GM19463 (cell line): ENCODE measurements around the gene NHP2.
"Not testable (repeated sequence)": the region's sequence is repeated elsewhere in the genome, so short reads cannot be mapped to it uniquely, and the experiment has no call there.

Source experiments
- ATAC-seq: cut with Tn5 transposase; IDR thresholded peaks from one replicate; pipeline ENCODE4 v1.9.1; 2021; ENCODE audit warnings: mild to moderate bottlenecking, moderate library complexity; ENCODE audit not compliant: unreplicated experiment

NHP2 gene

DNA sequence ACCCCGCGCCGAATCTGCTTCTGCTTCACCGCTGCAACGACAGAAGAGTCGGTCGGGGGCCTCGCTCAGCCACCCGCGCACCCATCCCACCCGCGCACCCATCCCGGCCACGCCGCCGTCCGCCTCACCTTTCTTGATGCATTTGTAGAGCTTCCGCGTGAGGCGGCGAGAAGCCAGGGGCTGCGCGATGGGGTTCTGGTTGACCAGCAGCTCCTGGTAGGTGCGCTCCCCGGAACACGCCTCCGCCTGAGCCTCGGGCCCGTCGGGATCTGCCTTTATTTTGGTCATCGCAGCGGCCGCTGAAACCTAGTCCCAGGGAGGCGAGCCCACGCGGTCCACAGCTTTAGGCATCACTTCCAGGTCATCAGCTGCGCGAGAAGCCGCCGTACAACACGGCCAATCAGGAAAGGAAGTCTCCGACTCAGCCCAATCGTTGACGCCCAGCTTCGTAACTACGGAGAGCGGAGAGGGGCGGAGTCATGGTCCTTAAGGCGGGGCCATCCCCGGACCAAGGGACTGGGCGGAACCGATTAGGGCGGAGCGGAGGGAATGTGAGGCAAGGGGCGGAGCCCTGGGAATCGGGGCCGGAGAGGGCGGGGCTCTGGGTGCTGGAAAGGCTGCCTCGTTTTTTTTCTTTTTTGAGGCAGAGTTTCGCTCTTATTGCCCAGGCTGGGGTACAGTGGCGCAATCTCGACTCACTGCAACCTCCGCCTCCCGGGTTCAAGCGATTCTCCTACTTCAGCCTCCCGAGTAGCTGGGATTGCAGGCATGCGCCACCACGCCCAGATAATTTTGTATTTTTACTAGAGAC is at the start of gene NHP2:
Gene NHP2 (minus strand): TSS at position 356 of the 811 bp plus-strand sequence. CDS start 68 bp downstream, at position 288.
- ATAC-seq: peak; percentile 99

DNA sequence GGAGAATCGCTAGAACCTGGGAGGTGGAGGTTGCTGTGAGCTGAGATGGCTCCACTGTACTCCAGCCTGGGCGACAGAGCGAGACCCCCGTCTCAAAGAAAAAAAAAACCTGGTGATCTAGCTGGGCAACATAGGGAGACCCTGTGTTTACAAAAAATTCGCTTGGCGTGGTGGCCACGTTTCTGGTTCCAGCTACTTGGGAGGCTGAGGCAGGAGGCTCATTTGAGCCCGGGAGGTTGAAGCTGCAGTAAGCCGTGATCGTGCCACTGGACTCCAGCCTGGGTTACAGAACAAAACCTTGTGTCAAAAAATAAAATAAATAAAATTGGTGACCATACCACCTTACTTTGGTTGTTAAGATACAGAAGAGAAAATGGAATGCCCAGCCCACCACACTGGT is 48.9 kb upstream of the NHP2 start:
- ATAC-seq: no peak

DNA sequence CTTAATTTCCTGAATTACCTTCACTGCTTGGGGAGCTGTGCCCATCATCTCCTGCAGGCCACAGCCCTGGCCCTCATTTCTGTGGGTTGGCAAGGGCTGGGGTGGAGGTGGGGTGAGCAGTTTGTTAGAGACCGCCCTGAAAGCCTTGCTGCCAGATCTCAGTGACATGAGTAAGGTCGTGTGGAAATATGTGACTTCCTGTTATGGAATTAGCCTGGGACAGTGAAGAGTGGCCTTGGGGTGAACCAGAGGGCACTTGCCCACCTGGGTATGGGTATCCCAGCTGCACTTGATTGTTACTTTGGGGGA is 48.2 kb upstream of the NHP2 start:
- no peak for ATAC-seq

DNA sequence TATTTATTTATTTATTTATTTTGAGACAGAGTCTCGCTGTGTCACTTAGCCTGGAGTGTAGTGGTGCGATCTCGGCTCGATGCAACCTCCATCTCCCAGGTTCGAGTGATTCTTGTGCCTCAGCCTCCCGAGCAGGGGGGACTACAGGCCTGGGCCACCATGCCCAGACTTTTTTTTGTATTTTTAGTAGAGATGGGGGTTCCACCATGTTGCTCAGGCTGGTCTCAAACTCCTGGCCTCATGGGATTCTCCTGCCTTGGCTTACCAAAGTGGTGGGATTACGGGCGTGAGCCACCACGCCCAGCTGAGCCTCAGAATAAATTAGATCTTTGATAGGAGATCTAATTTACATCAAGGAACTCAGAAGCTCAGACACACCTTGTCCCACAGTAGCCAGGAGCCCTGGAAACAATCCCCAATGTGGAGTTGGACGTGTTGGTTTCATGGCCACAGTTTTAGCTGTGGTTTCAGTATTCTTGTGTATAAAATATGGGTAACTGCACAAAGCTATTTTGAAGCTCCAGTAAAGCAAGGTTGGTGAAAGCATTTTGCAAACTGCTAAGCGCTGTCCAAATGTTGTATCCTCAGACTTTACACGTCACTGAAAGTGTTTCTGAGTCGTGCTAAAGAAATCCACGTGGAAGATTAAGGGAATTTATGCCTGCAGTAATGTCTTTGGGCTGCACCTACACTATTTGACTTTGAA is 47.7 kb upstream of the NHP2 start:
- no peak for ATAC-seq

DNA sequence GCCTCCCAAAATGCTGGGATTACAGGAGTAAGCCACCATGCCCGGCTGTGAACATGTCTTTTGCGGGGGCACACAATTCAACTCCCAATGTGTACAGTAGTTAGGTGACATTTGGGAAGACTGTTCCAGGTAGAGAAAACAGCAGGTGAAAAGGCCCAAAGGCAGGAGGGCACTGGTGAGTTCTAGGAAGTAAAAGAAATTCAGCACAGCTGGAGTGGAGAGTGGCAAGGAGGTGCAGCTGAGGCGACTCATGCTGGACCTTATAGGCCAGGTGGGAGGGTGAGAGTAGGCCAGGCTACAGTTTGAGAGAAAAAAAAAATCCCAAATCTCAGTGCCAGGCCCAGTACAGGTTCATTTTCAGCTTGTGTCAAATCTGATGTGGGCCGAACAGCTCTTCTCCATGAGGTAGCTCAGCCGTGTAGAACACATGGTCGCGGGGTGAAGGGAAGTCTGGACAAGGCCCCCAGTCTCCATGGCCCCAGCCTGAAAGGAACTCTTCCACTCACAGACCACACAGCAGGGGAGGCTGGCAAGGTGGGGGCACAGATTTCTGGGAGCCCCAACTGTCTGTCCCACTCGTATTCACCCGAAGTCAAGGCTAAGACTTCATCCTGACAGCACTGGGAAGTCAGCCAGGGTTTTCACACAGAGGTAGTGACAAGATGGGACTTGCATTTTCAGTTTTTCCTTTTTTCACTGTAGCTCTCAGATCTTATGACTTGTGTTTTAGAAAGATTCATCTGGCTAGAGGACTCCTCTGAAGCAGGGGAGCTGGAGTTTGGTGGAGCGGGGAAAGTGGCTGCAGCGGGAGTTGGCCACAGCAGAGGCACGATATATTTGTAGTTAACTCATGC is 46.1 kb upstream of the NHP2 start:
- ATAC-seq: no peak

DNA sequence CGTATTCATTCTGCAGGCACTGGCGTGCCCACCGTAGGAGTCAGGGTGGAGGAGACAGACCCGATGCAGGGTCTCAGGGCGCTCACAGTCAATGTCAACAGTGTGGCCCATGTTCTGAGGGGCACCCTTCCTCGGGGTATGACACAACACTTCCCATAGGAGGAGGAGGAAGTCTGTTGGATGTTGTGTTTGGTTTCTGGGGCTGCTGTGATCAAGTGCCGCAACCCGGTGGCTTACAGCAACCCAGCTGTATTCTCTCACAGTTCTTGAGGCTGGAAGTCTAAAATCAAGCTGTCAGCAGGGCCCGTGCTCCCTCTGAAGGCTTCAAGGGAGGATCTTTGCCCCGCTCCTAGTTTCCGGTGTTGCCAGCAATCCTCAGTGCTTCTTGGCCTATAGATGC is 45.0 kb upstream of the NHP2 start:
- ATAC-seq: no peak

DNA sequence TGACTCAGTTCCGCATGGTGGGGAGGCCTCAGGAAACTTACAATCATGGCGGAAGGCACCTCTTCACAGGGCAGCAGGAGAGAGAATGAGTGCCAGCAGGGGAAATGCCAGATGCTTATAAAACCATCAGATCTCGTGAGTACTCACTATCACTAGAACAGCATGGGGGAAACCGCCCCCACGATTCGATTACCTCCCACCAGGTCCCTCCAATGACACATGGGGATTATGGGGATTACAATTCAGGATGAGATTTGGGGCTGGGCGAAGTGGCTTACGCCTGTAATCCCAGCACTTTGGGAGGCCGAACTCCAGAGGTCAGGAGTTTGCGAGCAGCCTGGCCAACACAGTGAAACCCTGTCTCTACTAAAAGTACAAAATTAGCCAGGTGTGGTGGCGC is 44.5 kb upstream of the NHP2 start:
- ATAC-seq: not testable (repeated sequence)

DNA sequence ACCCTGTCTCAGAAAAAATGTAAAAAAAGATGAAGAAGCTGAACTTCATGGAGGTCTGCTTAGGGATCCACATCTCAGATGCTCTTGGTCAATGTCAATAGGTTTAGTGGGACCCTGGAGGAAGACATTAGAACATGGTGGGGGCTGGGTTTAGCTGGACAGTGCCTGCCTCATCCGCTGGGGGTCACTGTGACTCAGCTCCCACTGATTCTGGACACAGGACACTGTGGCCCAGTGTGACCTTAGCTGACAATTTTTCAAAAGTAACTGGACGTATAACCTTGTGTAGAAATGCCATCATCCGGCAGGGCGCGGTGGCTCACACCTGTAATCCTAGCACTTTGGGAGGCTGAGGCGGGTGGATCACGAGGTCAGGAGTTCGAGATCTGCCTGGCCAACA is 43.3 kb upstream of the NHP2 start:
- no peak for ATAC-seq

DNA sequence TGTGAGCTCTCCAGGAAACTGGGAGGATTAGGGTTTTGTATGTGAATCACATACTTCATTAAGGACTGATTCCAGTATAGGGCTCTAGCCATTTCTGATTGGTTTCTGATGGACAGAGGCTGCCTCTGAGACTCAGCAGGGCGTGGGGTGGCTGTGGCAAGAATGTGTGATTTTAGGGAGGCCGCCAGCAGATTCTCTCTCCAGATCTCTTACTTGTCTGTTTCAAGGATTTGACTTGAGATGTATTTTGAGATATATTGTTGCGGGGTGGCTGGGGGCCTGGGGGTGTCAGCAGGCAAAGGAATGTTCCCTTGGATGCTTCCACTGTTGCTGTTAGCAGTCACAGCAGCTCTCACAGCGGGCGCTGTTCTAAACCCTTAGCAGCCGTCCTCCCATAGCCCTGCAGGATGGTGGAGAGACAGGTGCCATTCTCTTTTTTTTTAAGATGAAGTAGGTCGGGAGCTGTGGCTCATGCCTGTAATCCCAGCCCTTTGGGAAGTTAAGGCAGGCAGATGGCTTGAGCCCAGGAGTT is 42.7 kb upstream of the NHP2 start:
- ATAC-seq: no peak

DNA sequence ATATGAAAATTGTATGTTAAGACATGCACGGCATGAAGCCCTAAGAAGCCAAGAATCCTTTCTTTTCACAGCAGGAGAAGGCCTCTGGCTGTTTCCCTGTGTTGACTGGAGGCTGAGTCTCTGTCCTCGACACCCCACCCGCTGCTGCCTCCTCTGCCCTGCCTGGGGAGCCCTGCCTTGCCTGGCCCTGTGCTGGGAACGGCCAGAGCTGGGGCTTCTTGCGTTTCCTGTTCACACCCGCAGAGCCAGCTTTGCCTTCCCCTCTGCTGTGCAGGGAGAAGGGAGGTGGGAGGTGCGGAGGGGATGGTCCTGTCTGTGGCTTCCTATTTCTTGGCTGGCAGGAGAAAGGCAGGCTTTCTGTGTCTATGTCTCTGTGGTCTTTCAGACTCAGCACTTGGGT is 40.3 kb upstream of the NHP2 start:
- ATAC-seq: no peak

DNA sequence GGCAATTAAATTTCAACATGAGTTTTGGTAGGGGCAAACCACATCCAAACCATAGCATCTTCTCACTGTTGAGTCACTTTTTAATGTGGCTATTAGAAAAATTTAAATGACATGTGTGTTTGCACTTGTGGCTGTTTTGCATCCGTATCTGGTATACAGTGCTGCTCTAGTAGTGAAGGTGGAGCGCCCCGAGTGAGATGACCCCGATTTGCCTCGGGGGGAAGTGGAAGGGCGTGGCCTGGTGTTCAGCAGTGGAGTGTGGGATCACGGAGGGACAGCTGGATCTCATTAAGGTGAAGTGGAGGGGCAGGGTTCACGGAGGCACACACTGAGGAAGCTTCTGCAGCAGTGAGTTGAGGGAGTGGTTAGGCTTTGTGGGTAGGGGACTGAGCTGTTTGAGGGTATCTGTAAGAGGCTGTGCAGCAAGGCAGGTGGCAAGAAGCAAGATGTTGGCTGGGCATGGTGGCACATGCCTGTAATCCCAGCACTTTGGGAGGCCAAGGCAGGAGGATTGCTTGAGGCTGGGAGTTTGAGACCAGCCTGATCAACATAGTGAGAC is 39.6 kb upstream of the NHP2 start:
- no peak for ATAC-seq

DNA sequence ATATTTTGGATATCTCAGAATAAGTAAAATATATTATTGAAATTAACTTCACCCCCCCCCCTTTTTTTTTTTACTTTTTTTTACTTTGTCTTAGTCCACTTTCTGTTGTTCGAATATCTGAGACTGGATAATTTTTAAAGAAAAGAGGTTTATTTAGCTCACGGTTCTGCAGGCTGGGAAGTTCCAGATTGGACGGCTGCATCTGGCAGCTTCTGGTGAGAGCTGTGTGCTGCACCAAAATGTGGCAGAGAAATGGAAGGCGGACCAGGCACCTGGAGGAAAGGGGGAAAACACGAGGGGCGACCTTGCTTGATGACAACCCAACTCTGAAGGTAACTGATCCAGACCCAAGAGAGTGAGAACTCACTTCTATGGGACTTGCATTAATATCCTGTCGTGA is 39.1 kb upstream of the NHP2 start:
- no peak for ATAC-seq

DNA sequence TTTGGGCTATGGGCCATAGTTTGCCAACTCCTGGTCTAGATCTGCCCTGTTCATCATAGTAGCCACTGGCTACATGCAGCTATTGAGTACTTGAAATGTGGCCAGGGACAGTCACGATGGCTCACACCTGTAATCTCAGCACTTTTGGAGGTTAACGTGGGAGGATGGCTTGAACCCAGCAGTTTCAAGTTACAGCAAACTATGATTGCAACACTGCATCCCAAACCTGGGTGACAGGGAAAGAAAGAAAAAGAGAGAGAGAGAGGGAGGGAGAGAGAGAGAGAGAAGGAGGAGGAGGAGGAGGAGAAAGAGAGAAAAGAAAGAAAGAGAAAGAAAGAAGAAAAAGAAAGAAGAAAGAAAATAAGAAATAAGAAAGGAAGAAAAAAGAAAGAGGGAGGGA is 38.6 kb upstream of the NHP2 start:
- no peak for ATAC-seq

DNA sequence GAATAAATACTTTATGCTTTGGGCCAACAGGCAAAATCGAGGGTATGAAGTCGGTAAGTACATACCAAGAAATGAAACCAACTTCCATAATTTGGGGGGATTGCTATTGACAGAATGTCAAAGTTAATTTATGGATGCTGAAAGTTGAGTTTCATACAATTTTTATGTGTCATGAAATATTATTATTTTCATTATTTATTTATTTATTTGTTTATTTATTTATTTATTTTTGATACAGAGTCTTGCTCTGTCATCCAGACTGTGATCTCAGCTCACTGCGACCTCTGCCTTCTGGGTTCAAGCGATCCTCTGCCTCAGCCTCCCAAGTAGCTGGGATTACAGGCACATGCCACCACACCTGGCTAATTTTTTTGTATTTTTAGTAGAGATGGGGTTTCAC is 38.0 kb upstream of the NHP2 start:
- ATAC-seq: no peak

DNA sequence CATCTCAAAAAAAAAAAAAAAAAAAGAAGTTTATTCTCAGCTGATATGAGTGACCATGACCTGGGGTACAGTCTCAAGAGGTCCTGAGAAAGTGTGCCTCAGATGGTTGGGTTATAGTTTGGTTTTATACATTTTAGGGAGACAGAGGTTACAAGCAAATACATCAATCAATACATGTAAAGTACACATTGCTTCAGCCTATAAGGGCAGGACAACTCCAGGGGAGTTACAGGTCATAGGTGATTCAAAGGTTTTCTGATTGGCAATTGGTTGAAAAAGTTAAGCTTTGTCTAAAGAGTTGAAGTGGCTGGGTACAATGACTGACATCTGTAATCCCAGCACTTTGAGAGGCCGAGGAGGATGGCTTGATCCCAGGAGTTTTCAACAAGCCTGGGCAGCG is 35.7 kb upstream of the NHP2 start:
- ATAC-seq: no peak

DNA sequence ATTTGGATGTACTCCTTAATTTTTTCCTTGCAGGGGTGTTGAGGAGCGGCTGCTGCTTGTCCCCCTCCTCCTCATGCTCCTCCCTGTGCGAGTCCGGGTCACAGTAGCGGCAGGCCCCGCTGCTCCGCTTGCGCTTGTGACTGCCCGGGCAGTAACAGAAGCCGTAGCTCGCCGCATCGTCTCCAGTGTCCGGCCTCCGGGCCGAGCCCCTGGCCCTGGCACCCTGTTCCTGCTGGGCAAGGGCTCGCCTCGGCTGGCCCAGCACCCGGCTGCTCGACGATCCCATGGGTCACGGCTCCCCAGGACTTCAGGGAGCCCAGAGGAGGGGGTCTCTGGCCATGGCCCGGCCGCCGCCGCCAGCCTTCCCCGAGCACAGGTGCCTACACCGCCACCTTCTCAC is 33.3 kb upstream of the NHP2 start, which contains the start of gene GMCL2:
Gene GMCL2 (minus strand): TSS at position 358 of the 400 bp plus-strand sequence. CDS start 72 bp downstream, at position 286.
- ATAC-seq: no peak

DNA sequence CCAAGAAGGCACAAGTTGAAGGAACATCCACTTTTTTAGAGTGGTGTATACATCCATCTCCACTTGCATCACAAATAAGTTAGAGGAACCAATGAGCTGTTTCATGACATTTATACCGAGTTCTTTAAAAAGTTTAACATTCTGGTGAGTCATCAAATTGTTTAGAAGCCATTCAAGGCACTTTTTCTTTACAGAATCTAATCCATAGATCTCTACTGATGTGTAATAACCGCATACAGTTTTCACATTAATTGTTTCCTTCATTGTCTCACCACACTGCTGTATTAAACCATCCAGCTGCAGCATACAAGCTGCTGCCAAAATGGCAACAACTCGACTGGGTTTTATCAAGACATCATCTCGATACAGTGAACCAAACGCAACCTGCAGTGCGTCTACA is 32.7 kb upstream of the NHP2 start:
- no peak for ATAC-seq

DNA sequence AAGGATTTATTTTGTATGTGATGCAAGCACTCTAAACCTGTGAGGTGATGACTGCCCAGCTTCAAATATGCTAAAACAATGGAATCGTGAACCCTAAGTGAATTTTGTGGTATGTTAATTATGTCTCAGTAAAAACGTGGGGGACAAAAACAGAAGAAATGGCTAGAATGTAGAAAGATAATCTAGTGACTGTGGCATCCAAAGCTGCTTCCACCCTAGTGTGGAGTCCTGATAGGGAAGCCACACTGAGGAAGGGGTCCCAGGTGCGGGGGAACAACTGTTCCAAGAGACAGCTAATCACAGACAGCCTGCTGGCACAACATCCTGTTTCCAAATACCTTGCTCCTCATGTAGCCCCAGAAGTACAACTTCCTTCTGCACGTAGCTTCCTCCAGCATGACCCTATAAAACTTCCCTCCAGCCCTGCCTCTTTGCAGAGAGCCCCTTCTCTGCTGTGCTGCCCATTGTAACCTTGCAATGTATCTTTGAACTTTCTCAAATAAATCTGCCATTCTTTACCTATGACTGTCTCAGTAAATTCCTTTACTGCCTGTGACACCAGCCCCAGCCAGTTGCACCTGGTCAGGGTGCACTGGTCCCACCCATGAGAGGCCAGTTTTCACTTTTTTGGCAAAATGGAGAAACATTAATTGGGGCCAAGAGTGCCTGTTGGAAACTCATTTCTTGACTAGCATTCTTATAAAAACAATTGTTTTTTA is 28.6 kb upstream of the NHP2 start:
- no peak for ATAC-seq

DNA sequence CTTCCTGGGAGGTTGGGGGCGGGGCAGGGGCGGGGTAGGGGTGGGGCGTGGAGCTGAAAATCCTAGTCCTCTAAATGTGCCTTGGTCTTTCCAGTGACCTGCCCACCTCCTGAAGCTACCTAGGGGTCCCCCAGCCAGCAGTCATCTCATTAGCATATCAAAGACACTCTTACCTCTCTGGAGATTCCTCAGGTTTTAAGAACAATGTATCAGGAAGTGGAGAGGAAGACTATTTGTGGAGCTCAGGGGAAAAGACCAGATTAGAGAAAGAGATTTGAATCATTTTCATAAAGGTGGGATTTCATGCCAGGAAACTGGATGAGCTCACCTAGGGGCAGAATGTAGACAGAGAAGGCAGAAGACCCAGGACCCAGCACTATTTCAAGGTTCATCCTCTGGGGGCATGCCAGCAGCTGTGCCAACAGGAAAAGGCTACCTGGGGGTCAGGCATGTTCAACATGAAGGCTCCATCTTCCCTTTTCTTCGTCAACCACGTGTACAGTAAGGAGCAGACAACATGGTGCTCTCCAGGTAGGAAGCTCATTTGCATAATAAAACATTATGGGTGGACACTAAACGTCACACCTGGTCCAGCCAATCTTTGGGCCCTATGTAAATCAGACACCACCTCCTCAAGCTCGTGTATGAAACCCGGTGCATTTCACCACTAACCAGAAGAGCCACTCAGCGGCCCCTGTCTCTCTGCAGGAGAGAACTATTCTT is 26.6 kb upstream of the NHP2 start:
- no peak for ATAC-seq

DNA sequence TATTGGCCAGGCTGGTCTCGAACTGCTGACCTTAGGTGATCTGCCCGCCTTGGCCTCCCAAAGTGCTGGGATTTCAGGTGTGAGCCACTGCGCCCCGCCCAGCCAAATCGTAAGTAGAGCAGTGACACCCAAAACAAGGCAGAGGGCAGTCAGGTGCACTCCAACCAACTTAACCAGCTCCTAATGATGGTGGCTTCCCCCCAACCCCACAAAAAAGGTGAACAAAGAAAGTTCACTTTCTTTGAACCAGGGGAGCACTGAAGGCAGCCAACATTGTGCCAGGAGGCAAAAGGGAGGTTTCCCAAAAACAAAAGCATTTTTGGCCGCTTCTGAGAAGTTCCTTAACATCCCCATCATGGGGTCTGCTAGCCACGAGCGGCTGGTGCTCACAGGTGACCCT is 23.9 kb upstream of the NHP2 start:
- no peak for ATAC-seq
